ENCODE measurements around the gene PLEKHG4.

The PLEKHG4 gene

GRCh38 chr16:67279296-67280089 lies at the start of gene PLEKHG4:
Gene PLEKHG4 (plus strand): TSS chr16:67279532. CDS start chr16:67280045, 513 bp downstream.
- DNase-seq (ENCODE audit: low spot score): peak; percentile 94

- no peak for DNase-seq (ENCODE audit: low spot score)
These were observed 49.2 kb upstream of the PLEKHG4 start for GRCh38 chr16:67229906-67230808.

GRCh38 chr16:67230809-67231660 lies 48.3 kb upstream of the PLEKHG4 start:
- no peak for DNase-seq (ENCODE audit: low spot score)

- DNase-seq (ENCODE audit: low spot score): no peak
These were observed 45.7 kb upstream of the PLEKHG4 start for GRCh38 chr16:67233596-67233995.

GRCh38 chr16:67234180-67234597 lies 45.1 kb upstream of the PLEKHG4 start:
- no peak for DNase-seq (ENCODE audit: low spot score)

GRCh38 chr16:67235816-67236562 lies 43.3 kb upstream of the PLEKHG4 start:
- DNase-seq (ENCODE audit: low spot score): peak; percentile 35

- peak; percentile 86 for DNase-seq (ENCODE audit: low spot score)
These were observed 42.6 kb upstream of the PLEKHG4 start for GRCh38 chr16:67236563-67237395.

- no peak for DNase-seq (ENCODE audit: low spot score)
These were observed 41.7 kb upstream of the PLEKHG4 start for GRCh38 chr16:67237396-67238277.

- no peak for DNase-seq (ENCODE audit: low spot score)
These were observed 41.1 kb upstream of the PLEKHG4 start for GRCh38 chr16:67238278-67238575.

GRCh38 chr16:67238806-67239470 lies 40.4 kb upstream of the PLEKHG4 start:
- no peak for DNase-seq (ENCODE audit: low spot score)

GRCh38 chr16:67240506-67240905 lies 38.8 kb upstream of the PLEKHG4 start:
- peak; percentile 24 for DNase-seq (ENCODE audit: low spot score)

- peak; percentile 87 for DNase-seq (ENCODE audit: low spot score)
These were observed 38.1 kb upstream of the PLEKHG4 start for GRCh38 chr16:67241008-67241900.

- no peak for DNase-seq (ENCODE audit: low spot score)
These were observed 37.1 kb upstream of the PLEKHG4 start for GRCh38 chr16:67242138-67242730.

GRCh38 chr16:67243481-67243880 lies 35.9 kb upstream of the PLEKHG4 start:
- DNase-seq (ENCODE audit: low spot score): no peak

- DNase-seq (ENCODE audit: low spot score): peak; percentile 80
These were observed 34.7 kb upstream of the PLEKHG4 start for GRCh38 chr16:67244387-67245185.

GRCh38 chr16:67245186-67245585 lies 34.1 kb upstream of the PLEKHG4 start:
- DNase-seq (ENCODE audit: low spot score): no peak

- no peak for DNase-seq (ENCODE audit: low spot score)
These were observed 33.7 kb upstream of the PLEKHG4 start for GRCh38 chr16:67245674-67246080.
